HG03066 (cell line): Measurements from ENCODE around the gene ITPR1.

Experiments
- ATAC-seq: cut with Tn5 transposase; IDR thresholded peaks from one replicate; pipeline ENCODE4 v1.9.1; 2021; ENCODE audit warnings: low read depth; ENCODE audit not compliant: unreplicated experiment

ITPR1 gene

GRCh38 chr3:4707324-4707723, 214.2 kb downstream of the ITPR1 start:
- no peak for ATAC-seq

- no peak for ATAC-seq
Observed at GRCh38 chr3:4708230-4708629, 215.1 kb downstream of the ITPR1 start.

- ATAC-seq: no peak
Observed at GRCh38 chr3:4709341-4709740, 216.2 kb downstream of the ITPR1 start.

- ATAC-seq: no peak
Observed at GRCh38 chr3:4710191-4710590, 217.0 kb downstream of the ITPR1 start.

GRCh38 chr3:4711680-4711992, 218.5 kb downstream of the ITPR1 start:
- ATAC-seq: no peak

GRCh38 chr3:4712109-4712508, 219.0 kb downstream of the ITPR1 start:
- no peak for ATAC-seq

GRCh38 chr3:4714045-4714444, 220.9 kb downstream of the ITPR1 start:
- no peak for ATAC-seq

GRCh38 chr3:4716266-4716665, 223.1 kb downstream of the ITPR1 start:
- ATAC-seq: no peak

- no peak for ATAC-seq
Observed at GRCh38 chr3:4716706-4717362, 223.7 kb downstream of the ITPR1 start.

- no peak for ATAC-seq
Observed at GRCh38 chr3:4717363-4717740, 224.2 kb downstream of the ITPR1 start.

GRCh38 chr3:4718179-4718736, 225.1 kb downstream of the ITPR1 start:
- ATAC-seq: no peak

- ATAC-seq: no peak
Observed at GRCh38 chr3:4719046-4719501, 225.9 kb downstream of the ITPR1 start.

- ATAC-seq: peak; percentile 47
Observed at GRCh38 chr3:4720316-4721075, 227.3 kb downstream of the ITPR1 start.

GRCh38 chr3:4721511-4721911, 228.4 kb downstream of the ITPR1 start:
- ATAC-seq: no peak

- ATAC-seq: peak; percentile 61
Observed at GRCh38 chr3:4722103-4722502, 229.0 kb downstream of the ITPR1 start.

- ATAC-seq: no peak
Observed at GRCh38 chr3:4724051-4724629, 231.0 kb downstream of the ITPR1 start.

GRCh38 chr3:4726549-4726948, 233.4 kb downstream of the ITPR1 start:
- ATAC-seq: no peak

GRCh38 chr3:4729061-4729973, 236.2 kb downstream of the ITPR1 start:
- ATAC-seq: no peak

- ATAC-seq: no peak
Observed at GRCh38 chr3:4730719-4731118, 237.6 kb downstream of the ITPR1 start.

GRCh38 chr3:4731543-4732111, 238.5 kb downstream of the ITPR1 start:
- ATAC-seq: no peak
